Stimulated activated CD8-positive, alpha-beta memory T cell treated with anti-CD3 and anti-CD28 coated beads, Interleukin-12 subunit alpha, Interleukin-12 subunit beta, amount 100 ng/mL, for 24 hours (primary cell): ENCODE data around the gene CLCN7.
"Not testable (repeated sequence)": the region's sequence is repeated elsewhere in the genome, so short reads cannot be mapped to it uniquely, and the experiment has no call there.

ENCODE experiments used
- DNase-seq: peaks from one replicate; pipeline ENCODE4 v3.0.0-alpha.2; 2020; ENCODE audit errors: extremely low read depth

The CLCN7 gene

DNA sequence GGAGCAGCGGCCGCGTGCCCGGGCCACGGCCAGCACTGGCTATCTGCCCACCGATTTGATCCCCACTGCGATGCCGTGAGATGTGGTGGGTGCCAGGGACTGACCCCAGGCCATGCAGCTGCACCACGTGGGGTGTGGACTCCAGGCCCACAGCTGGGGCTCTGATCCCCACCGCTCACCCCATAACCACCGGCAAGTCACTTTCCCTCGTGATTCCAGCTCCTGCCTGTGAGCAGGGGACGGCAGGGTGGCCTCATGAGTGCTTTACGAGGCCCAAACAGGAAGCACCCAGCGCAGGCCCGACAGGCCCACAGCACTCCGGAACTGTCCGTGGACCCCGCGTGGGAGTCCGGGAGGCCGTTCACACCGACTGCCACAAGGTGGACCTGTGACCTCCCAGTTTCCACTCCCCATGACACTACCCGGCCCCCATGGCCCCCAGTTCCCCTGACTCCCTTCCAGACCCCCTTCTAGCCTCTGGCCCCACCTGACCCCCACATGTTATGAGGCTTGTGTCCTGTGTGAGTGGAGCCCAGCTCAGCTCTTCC, 13.3 kb upstream of the CLCN7 start:
- no peak for DNase-seq

DNA sequence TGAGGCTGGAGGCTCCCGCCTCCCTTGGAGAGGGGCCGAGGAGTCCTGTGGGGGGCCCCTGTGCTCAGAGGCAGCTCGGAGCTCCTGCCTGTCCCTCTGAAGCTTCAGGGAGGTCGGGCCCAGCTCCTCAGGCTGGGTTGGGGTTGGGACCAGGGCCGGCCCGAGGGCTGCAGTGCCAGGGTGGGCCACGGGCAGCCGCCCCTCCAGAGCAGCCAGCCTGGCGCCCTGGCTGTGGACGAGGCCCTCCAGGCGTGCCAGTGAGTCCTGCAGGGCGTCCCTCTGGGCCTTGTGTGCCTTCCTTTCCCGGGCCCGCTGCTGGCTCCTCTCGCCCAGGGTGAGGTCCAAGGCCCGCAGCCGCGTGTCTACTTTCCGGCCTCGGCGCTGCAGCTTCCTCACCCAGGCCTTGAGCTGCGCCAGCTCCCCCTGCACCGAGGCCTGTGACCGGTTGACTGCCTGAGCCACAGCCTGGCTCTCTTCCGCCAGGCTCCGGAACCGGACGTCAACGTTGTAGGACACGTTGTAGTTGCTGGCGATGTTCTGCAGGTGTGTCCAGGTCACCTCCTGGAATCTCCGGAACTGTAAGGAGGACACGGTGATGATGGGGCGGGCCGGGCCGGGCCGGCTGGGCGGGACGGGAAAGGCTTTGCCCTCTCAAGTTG, 12.7 kb upstream of the CLCN7 start:
- no peak for DNase-seq

DNA sequence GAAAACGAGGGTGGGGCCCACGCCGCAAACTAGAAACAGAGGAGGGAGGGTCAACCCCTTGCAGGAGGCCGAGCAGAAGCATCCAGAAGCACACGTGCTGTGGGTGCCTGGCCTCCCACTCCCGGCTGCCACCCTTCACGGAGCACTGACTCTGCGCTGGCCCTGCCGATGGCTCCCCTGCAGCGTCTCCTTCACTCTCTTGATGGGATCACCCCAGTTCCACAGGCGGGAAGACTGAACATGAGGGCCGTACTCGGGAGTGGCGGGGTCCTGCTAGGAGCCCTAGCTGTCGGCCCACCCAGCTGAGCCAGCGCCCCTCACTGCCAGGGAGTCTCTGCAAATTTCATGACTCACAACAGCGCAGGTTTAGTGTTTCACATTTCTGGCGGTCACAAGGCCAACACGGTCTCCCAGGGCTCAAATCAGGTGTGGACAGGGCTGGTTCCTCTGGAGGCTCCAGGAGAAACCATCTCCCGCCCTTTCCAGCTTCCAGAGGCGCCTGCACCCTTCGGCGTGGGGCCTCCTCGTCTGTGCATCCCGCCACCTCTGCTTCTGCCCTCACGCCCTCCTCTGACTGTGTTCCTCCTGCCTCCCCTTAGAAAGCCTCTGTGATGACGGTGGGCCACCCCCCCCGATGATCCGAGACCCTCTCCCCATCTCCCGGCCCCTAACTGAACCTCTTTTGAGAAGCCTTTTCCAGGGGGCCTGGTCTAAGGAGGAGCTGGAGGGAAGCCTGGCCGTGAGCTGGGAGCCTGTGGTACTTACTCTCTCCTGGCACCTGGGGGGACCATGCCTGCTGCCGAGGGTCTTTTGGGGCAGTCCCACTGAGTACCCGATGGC, 11.9 kb upstream of the CLCN7 start:
- DNase-seq: no peak

DNA sequence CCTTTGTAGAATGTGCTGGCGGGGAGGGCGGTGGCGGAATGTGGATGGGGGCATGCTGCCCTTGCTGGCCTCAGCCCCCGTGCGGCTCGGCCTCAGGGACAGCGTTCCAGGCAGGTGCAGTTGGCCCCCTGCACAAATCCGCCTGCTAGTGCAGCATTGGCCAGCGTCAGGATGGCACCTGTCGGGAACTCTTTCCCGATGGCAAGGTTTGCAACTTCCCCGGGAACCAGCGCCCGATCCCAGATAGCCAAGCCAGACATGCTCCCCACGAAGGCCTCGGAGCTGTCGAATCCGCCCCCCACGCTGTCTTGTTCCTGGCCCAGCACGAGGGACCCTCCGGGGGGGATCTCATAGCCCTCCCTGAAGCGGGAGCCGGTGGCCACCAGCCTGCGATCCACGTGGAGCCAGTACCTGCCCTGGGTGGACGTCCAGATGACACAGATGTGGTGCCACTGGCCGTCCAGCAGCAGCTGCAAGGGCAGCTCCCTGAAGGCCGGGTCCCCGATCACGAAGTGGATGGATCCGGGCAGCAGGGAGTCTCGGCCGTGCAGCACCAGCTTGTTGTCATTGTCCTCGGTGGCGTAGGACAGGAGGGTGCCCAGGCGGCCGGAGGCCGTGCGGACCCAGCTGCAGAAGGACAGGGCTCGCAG, 11.1 kb upstream of the CLCN7 start:
- no peak for DNase-seq

DNA sequence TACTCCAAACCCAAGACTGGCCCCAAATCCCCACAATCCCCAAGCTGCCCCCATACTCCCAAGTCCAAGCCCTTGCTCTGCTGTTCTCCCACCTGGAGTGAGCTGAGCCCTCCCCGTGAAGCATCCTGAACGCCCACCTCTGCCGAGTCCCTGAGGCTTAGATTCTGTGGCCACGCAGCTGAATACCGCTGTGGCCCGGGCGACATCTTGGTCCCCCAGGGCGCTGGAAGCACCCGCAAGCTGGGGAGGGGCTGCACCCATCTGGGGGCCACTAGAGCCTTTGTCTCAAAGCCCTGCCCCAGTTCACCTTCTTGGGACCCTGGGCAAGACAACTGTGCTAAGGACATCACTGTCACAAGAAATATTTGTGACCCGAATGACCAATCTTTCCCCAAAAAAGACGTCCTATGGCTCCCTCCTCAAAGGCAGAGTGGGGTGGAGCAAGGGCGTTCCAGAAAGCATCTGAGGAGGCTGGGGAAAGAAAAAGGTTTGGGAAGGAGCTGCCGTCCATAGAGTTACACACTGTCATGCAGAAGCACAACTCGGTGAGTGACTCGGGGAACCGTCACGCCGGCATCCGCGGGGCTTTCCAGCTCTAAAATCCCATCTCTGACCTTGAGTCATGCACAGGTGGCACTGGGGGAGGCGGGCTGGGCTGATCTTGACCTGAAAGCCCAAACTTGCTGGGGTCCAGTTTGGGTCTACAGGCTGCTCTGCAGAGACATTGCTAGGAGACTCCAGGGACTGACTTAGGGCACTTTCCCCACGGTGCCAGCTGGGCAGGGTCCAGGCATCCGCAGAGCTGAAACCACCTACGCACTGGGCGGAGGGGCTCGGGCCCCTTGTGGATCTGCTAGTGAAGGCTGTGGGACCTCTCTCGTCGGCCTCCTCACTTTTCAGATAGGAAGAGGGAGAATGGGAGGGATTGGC, 7.3 kb upstream of the CLCN7 start:
- DNase-seq: no peak

DNA sequence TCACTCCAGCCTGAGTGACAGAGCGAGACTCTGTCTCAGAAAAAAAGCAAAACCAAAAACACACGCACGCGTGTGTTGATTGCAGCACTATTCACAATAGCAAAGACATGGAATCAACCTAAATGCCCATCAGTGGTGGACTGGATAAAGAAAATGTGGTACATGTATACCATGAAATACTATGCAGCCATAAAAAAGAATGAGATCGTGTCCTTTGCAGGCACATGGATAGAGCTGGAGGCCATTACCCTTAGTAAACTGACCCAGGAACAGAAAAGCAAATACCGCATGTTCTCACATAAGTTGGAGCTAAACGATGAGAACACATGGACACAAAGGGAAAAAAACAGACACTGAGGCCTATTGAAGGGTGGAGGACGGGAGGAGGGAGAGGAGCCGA, 4.1 kb upstream of the CLCN7 start:
- DNase-seq: not testable (repeated sequence)

DNA sequence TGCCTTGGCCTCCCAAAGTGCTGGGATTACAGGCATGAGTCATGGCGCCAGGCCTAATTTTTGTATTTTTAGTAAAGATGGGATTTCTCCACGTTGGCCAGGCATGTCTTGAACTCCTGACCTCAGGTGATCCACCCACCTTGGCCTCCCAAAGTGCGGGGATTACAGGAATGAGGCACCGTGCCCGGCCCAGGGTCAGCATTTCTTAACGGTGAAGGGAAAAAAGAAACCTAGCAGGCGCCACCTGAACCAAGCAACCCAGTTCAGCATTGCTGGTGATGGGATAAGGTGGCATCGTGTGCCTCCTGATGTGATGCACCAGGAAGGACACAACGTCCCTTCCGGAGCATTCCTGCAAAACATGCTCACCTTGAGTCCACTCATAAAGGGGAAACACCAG, 2.2 kb upstream of the CLCN7 start:
- DNase-seq: no peak

DNA sequence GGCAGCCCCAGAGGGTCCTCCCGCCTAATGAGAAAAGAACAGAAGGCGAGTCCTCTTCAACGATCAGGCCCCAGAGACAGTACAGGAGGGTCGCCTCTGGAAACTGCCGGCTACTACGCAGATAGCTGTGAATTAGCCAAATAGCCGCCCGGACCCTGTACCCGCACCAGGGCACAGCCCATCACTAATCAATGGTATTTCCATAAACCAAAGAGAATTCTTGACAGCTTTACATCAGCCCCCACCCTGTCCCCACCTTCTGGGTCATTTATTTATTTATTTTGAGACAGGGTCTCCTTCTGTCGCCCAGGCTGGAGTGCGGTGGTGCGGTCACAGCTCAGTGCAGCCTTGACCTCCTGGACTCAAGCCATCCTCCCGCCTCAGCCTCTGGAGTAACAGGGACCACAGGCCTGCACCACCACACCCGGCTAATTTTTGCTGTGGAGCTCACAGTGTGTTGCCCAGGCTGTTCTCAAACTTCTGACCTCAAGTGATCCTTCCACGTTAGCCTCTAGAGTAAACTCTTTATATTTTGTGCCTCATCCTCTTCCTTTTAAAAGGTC, 805 bp upstream of the CLCN7 start:
- no peak for DNase-seq

DNA sequence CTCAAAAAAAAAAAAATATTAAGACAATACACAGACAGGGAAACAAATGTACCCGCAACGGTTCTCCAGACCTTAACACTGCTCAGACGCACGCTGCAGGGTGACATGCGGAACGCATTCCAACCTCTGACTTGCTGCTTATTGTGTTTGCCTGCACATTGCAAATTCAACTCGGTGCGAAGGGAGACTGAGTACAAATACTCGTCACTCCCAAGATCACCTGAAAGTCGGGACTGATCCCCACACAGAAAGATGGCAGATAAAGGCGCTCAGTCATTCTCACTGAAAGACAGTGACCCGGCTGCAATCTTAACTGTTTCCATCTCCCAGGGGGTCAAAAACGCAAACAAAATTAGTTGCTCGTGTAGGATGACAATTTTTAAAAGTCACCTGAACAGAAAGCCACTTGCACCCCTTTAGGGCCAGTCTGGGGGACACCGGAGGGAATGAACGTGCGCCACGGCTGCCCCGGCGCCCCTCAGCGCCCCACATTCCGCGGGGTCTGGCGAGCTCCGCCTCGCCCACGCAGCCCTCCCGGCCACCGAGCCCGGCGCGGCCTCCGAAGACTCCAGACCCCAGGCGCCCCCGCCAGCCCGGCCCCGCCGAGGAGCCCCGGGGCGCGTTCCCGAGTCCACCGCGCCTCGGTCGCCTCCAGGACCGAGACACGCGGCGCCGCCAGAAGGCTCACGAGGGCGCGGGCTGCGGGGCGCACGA, 589 bp downstream of the CLCN7 start:
- DNase-seq: no peak

DNA sequence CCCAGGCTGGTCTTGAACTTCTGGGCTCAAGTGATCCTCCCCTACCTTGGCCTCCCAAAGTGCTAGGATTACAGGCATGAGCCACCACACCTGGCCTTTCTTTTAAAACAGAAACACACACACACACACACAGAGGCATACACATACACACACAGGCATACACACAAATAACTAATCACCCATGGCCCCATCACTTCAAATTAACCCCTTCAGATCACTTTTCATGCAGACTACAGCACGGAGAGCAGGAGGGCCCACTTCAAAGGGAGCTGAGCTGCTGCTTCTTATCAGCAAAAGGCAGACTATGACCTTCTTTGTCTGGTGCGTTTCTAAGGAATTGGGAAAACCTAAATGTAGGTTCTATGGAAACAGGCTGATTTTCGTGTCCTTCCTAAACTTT, 1.9 kb downstream of the CLCN7 start:
- DNase-seq: no peak

DNA sequence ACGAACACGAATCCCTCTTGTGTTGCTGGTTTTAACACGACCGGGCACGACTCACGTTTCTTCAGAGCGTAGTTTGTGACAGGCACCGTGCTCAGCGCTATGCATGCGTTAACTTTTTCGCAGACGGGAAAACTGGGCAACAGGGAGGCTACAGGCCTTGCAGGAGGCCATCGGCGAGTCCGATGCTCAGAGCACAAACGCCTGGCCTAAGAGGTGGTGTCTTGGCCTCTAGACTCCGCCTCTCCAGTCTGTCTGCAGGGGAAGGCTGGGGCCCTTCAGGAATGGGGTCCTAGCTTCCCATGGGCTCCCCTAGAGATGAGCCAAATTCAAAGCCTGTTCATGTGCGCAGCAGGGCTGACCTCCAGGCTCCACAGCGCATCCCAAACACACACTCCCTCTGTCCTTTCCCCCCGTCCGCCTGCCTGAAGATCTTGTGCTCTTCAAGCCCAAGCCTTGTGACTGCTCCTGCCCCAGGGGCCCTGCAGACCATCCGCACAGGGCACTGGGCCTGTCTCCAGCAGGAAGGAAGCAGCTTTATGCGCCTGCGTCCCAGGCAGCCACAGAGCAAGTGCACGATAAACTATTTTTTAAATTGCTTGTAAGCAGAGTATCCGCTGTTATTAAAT, 3.1 kb downstream of the CLCN7 start:
- no peak for DNase-seq

DNA sequence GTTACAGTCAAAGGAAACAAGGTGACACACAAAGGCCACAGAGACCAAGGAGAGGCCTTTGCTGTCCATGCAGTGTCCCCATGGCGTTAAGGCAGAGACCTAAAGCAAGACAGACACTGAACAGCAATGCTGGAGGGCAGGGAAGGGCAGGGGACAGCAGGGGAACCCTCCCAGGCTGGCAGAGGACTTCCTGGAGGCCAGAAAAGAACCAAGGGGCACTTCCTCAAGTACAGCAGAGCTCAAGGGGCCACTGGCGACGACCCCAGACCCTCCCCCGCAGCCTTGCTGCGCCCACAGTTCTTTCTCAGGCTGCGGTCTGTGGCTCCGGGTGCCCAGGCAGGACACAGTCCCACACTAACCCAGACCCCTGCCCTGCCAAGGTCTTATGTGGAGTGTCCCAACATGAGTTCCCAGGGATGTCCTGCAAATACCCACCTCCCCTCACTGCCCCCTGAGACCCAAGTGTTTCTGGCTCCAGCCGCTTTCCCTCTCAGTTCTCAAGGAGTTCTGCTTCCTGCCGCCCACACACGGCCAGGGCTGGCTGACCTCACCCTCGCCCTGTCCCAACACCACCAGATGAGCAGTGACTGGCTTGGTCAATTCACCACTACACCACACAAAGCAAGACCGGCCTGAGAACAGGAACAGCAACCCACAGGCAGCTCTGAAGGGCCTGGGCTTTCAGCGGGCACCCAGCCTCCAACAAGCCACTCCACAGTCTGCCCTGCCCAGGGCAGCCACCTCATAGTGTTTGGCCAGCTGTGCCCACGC, 4.2 kb downstream of the CLCN7 start:
- no peak for DNase-seq

DNA sequence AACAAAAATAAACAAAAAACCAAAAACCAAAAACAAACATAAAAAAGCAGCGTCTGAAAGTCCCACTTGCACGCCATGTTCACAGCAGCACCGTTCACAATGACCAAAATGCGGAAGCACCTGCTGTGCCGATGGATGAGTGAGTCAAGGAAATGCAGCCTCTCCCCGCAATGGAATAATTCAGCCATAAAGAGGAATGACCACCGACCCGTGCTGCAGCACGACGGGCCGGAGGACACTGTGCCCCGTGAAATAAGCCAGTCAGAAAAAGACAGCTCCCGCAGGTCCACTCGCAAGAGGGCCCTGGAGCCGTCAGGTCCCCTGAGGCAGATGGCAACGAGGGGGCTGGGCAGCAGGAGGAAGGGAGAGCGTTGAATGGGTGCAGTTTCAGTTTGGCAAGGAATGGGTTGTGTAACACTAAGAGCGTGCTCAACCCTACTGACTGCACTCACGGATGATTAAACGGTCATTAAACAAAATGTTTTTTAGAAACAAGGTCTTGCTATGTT, 5.1 kb downstream of the CLCN7 start:
- DNase-seq: no peak

DNA sequence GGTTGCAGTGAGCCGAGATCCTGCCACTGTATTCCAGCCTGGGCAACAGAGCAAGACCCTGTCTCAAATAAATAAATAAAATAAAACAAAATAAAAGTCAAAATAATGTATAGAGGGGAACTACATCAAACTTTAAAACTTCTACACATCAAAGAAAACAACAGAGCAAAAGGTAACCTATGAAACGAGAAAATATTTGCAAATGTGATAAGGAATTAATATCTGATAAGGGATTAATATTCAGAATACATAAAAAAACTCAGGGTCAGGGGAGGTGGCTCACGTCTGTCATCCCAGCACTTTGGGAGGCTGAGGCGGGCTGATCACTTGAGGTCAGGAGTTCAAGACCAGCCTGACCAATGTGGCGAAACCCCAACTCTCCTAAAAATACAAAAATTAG, 5.7 kb downstream of the CLCN7 start:
- DNase-seq: not testable (repeated sequence)

DNA sequence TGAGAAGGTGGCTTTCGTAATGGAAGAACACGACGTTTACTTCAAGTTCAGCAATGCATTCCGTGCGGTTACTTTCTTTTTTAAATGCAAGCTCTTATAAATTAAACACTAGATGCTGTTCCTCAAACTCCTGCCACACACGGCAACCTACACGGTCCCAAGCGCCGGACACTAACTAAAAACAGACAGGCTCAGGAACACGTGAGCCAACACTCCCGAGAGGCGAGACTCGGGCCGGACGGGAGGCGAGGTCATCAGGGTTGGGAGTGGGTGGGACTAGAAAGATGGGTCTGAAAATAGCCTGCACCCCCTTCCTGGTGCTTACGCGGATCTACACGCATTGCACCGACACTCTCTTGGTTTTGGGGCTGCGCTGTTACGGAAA, 6.4 kb downstream of the CLCN7 start:
- no peak for DNase-seq

DNA sequence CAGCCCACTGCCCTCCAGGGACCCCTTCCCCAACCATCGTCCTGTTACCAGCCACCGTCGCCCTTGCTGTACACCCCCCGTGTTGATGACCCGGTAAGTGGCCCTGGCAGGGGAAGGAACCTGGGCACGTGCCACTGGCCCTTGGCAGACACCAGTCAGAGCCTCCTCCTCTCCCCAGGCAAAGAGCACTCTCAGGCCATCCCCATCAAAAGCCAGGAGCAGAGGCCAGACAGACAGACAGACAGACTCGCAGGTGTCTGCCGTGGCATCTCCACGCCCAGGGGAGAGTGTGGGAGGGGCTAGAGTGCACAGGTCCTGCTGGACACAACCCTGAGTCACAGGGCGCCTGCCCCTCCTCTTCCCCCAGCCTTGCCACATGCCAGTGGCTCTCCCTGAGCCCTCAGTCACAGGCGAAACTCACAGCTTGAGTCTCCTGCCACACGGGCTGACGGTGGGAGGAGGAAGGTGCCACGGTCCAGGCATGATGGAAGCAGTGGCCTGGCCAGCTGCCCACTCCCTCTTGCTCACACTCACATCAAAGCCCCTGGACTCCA, 7.8 kb downstream of the CLCN7 start:
- DNase-seq: no peak

DNA sequence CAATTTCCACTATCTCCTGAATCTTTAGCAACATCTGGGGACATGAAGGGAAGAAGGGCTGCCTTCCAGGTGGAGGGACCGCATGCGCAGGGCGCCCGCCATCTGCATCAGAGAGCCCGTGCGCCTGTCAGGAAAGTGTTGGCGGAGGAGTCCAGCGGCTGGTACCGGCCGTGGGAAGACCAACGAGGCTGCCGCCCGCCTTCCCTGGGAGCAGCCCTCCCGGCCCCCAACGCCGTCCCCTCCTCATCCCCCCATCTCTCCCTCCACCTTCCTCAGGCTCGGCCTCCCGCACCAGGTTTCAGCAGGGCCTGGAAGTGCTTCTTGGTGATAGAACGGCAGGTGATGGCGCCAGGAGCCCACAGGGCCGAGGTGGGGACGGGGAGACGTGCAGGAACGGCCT, 8.8 kb downstream of the CLCN7 start:
- no peak for DNase-seq

DNA sequence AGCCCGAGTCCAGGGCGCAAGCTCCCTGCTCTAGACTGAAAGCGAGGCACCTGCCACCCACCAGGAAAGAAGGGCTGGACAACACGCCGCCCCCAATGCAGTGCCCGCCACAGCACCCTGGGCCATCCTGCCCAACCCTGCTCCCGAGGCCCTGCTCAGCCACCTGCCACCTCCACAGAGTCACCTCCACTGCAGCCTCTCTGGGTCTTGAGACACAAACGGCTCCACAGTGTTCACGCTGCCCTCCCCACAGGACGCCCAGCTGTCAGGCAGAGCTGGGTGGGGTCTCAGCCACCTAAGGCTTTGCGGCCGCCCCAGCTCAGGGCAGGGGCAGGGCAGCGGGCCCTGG, 9.3 kb downstream of the CLCN7 start:
- DNase-seq: no peak
